ENCODE measurements around the gene PAIP2B. TPM values are rescaled to one million over a fixed set of nuclear protein-coding genes. Genes with fewer than 3 reads are reported as not detected.

The PAIP2B gene
- total RNA-seq, 1 donor from 2014 or later = 0.78 TPM

GRCh38 chr2:71250935-71251334, 24.0 kb upstream of the PAIP2B start:
- Mint-ChIP-seq H3K36me3 (ENCODE audit: unreplicated experiment) (no peaks in the 10 kb centered on the region), H3K27me3 (ENCODE audit: unreplicated experiment) (peaks cover 71% of the 10 kb centered on the region), H3K9me3 (ENCODE audit: unreplicated experiment) (peaks cover 6% of the 10 kb centered on the region), H3K27ac (ENCODE audit: unreplicated experiment) (no peak overlapping the region), H3K4me1 (ENCODE audit: unreplicated experiment) (no peaks in the 10 kb centered on the region), H3K4me3 (ENCODE audit: unreplicated experiment) (no peak overlapping the region)
- TF ChIP-seq CTCF (IDR thresholded peaks at IDR 0.05) = no peak
- no peak for DNase-seq (ENCODE audit: extremely low spot score, unreplicated experiment)

GRCh38 chr2:71244302-71244660, 17.4 kb upstream of the PAIP2B start:
- no peaks in the 10 kb centered on the region for H3K4me1 Mint-ChIP-seq (ENCODE audit: unreplicated experiment)
- H3K27me3 Mint-ChIP-seq (ENCODE audit: unreplicated experiment) = peaks cover 68% of the 10 kb centered on the region
- no peak for TF ChIP-seq CTCF (IDR thresholded peaks at IDR 0.05)
- no peak for DNase-seq (ENCODE audit: extremely low spot score, unreplicated experiment)
- no peaks in the 10 kb centered on the region for H3K36me3 Mint-ChIP-seq (ENCODE audit: unreplicated experiment)
- no peak overlapping the region for H3K4me3 Mint-ChIP-seq (ENCODE audit: unreplicated experiment)
- H3K9me3 Mint-ChIP-seq (ENCODE audit: unreplicated experiment) = peaks cover 2% of the 10 kb centered on the region
- no peak overlapping the region for H3K27ac Mint-ChIP-seq (ENCODE audit: unreplicated experiment)

GRCh38 chr2:71243634-71244301, 16.9 kb upstream of the PAIP2B start:
- Mint-ChIP-seq H3K36me3 (ENCODE audit: unreplicated experiment) (no peaks in the 10 kb centered on the region), H3K9me3 (ENCODE audit: unreplicated experiment) (peaks cover 2% of the 10 kb centered on the region), H3K27me3 (ENCODE audit: unreplicated experiment) (peaks cover 68% of the 10 kb centered on the region), H3K27ac (ENCODE audit: unreplicated experiment) (no peak overlapping the region), H3K4me3 (ENCODE audit: unreplicated experiment) (no peak overlapping the region), H3K4me1 (ENCODE audit: unreplicated experiment) (no peaks in the 10 kb centered on the region)
- DNase-seq (ENCODE audit: extremely low spot score, unreplicated experiment) = no peak
- no peak for TF ChIP-seq CTCF (IDR thresholded peaks at IDR 0.05)

GRCh38 chr2:71240794-71241193, 13.9 kb upstream of the PAIP2B start:
- Mint-ChIP-seq H3K27me3 (ENCODE audit: unreplicated experiment) (peaks cover 70% of the 10 kb centered on the region), H3K36me3 (ENCODE audit: unreplicated experiment) (no peaks in the 10 kb centered on the region), H3K9me3 (ENCODE audit: unreplicated experiment) (no peaks in the 10 kb centered on the region), H3K4me1 (ENCODE audit: unreplicated experiment) (no peaks in the 10 kb centered on the region), H3K27ac (ENCODE audit: unreplicated experiment) (no peak overlapping the region), H3K4me3 (ENCODE audit: unreplicated experiment) (no peak overlapping the region)
- no peak for TF ChIP-seq CTCF (IDR thresholded peaks at IDR 0.05)
- no peak for DNase-seq (ENCODE audit: extremely low spot score, unreplicated experiment)

- TF ChIP-seq CTCF (IDR thresholded peaks at IDR 0.05) = no peak
- Mint-ChIP-seq H3K27ac (ENCODE audit: unreplicated experiment) (no peak overlapping the region), H3K4me3 (ENCODE audit: unreplicated experiment) (no peak overlapping the region), H3K36me3 (ENCODE audit: unreplicated experiment) (no peaks in the 10 kb centered on the region), H3K4me1 (ENCODE audit: unreplicated experiment) (no peaks in the 10 kb centered on the region), H3K9me3 (ENCODE audit: unreplicated experiment) (no peaks in the 10 kb centered on the region), H3K27me3 (ENCODE audit: unreplicated experiment) (peaks cover 73% of the 10 kb centered on the region)
- DNase-seq (ENCODE audit: extremely low spot score, unreplicated experiment) = no peak
Observed at GRCh38 chr2:71238089-71238488, 11.2 kb upstream of the PAIP2B start.

All from osteocyte (in vitro differentiated cells).